PC-9 (cell line): ENCODE measurements around the gene ARHGEF37.

ENCODE experiments used
- CTCF ChIP-seq: fragments of 200-600 bp; sonication (generic); conservative IDR thresholded peaks from 2 replicates; pipeline ENCODE4 v1.6.1; 2017; ENCODE audit warnings: mixed run types, antibody characterized with exemption, mild to moderate bottlenecking, moderate library complexity
- EZH2 ChIP-seq: fragments of 200-600 bp; sonication (generic); IDR thresholded peaks from 2 replicates; pipeline ENCODE4 v1.8.0; 2017; ENCODE audit warnings: antibody characterized with exemption, low read depth

DNA sequence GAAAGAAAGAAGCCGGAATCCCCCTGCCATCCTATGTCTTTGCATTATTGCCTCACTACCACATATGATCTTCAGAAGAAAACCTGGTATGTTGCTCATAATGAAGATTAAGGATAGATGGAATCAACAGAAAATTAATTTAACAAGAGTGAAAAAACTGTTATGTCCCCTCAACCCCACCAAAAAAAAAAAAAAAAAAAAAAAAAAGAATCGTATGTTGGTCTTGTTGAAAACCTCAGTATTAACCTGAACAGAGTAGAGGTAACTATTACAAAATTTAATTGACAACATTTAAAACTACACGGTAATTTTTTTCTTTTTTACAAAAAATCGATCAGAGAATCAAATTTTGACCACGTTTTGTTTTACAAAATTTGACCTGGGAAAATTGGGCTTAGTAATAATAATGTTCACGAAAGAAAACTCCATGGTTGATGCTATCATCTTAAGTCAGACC, 29.2 kb upstream of the ARHGEF37 start:
- peak; percentile 47 for TF ChIP-seq CTCF
- TF ChIP-seq EZH2 = no peak
